NCI-H69 (cell line): ENCODE results near the gene TCEA2.

Source experiments
- DNase-seq: peaks from one replicate; lab custom pipeline; 2025; lab: John Stamatoyannopoulos, UW

Gene TCEA2

GRCh38 chr20:64065062-64065973 is 2.3 kb downstream of the TCEA2 start:
- no peak for DNase-seq

- no peak for DNase-seq
Measured at GRCh38 chr20:64065974-64066343, 3.0 kb downstream of the TCEA2 start.

- no peak for DNase-seq
Measured at GRCh38 chr20:64067005-64067632, 4.1 kb downstream of the TCEA2 start.

GRCh38 chr20:64067733-64068307 is 4.8 kb downstream of the TCEA2 start:
- DNase-seq, result peak; percentile 7

DNA sequence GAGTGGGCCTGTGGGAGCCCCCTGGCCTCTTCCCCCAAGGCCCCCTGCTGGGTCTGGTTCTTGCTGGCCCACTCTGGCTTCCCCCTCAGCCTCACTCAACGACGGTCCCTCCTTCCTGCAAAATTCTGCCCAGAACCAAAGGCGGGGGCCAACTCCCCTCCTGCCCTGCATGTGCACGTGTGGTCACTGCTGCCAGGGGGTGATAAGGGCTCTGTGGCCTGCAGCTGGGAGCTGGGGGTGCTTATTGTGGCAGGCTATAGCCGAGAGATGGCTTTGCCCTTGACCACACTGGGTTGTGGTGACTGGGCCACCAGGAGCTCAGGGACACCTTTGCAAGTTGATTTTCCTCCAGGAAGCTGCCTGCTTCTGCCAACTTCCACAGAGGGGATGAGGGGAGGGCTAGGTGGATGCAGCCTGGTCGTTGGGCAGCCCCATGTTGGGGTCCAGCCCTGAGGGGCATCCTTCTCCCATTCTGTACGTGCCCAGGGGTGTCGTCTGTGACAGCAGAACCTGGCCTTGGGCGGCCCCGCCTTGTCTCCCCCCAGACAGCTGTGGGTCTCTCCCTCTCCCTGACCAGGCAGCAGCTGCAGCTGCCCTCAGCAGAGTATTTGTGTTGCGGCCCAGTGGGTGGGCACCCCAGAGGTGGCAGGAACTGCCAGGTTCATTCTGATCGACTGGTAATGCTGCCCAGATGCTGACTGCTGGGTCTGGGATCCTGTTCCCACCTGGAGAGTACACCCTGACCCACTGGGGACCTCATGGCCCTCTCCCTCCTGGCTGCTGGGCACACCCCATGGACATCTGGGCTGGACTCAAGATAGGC is 5.6 kb downstream of the TCEA2 start:
- DNase-seq, result peak; percentile 11

DNA sequence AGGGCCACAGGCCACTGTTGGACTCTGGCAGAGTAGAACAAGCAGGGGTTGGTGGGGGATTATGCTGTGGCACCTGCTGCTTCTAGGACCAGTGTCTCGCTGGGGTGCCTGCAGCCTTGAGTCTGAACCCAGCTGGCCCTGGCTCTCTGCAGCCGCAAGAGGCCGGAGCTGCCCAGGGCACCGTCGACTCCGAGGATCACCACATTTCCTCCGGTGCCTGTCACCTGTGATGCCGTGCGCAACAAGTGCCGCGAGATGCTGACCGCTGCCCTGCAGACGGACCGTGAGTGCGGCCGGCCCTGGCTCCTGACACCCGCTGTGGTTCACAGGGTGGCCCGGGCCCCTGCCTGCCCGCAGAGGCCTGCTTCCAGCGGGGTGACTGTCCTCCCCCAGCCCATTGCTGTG is 6.2 kb downstream of the TCEA2 start:
- no peak for DNase-seq

DNA sequence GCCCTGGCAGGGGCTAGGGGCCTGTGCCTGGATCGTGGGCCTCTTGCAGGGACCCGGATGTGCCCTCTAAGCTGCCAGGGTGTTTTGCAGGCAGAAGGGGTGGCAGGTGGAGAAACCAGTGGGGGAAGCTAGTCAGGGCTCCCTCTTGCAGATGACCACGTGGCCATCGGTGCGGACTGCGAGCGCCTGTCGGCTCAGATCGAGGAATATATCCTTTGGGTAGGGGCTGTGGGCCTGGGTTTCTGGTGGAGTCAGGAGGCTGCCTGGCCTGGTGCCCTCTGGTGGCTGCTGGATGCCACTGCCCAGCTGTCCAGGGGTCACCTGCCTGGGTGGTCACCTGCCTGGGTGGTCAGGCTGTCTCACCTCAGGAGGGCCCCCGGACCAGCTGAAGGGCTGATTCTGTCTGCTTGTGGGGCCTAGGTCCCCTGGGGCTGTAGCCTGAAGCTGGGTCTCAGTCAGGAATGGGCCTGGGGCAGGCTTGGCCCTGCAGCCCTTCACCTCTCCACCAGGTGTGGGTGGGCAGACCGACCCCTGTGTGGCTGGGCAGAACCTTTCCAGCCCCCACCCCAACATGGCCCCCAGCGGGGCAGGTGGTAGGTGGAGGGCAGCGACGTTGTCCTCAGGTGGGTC is 6.7 kb downstream of the TCEA2 start:
- peak; percentile 9 for DNase-seq

- DNase-seq, result no peak
Measured at GRCh38 chr20:64070244-64070993, 7.4 kb downstream of the TCEA2 start.

DNA sequence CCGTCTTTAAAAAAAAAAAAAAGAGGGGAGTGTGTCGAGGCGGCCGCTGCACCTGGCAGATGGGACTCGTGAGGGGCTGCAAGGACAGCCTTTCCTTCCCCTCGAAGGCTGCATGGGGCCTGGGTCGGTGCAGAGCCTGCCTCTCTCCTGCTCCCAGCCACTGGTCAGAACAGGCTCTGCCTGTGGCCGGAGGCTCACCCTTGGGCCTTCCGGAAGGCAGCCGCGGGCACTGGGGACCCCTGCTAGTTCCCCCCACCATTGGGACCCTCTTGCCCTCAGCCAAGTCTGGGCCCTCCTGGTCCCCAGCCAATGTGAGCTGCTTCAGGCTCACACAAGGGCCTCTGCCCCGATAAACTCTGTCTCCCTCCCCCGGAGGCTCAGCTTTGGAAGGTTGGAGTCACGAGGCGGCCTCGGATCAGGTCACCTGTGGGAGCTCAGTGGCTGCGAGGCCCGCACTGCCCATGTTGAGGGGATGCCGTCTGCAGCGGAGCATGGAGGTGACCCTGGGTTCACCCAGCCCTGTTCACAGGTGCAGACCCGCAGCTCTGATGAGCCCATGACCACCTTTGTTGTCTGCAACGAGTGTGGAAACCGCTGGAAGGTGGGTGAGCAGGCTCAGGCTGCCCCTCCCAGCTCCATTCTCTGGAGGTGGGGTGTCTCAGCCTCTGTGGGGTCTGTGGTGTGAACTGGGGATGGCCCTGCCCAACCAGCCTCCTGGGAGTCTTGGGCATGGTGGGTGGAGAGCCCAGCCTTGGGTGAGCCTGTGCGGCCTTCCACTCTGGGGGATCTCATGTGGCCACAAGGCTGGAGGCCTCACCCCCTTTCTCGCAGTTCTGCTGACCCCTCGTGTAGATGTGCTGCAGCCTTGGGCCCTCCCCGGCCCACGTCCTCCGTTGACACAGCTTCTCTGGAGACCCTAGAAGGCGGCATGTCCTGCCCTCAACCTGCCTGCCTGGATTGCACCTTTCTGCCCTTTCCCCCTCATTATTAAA is 8.6 kb downstream of the TCEA2 start:
- no peak for DNase-seq

DNA sequence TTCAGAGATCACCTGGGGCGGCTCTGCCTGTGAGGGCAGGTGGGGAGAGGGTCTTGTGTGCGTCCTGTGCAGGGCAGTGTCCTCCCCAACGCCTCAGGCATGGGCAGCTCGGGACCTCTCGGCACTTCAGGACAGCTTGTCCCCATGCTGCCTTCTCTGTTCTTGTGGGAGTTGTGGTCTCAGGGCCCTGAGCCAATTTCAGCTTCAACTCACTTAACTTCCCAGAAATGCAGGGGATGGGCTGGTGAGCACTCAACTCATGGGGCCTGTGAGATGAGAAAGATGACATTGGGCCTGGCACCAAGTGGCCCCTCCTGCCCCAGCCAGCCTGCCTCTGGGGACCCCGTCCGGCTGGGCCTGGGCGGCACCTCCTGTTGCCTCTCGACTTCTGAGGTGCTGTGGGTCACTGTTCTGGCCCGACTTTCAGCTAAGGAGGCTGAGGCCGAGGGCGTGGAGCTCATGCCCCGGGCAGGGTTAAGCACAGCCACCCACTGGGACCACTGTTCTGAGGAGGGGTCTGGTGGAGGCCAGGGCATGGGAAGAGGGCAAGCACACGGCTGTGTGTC is 9.6 kb downstream of the TCEA2 start:
- no peak for DNase-seq

- DNase-seq, result no peak
Measured at GRCh38 chr20:64073476-64074183, 10.6 kb downstream of the TCEA2 start.

DNA sequence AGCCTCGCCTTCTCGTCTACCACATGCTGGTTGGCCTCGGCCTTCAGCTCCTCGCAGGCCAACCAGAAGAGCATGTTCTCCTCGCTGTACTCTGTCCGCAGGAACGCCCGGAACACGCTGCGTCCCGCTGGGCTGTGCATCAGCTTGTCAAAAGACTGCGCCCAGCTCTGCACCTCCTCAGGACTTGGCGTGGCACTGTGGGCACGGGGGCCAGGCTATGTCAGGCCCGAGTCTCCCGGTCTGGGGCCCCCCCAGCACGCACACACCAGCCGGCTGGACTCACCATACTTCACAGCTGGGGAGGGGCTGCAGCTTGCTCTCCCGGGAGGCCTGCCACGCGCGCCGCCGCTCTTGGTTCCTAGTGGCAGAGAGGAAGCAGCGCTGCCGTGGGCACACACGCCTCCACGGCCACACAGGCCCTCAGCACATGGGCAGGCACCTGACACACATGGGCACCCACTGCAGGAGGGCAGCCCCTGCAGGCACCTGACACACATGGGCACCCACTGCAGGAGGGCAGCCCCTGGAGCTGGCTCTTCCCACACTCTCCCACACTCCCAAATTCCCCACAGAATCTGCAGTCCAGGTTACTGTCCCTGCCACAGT is 11.3 kb downstream of the TCEA2 start:
- DNase-seq, result no peak

GRCh38 chr20:64074963-64075362 is 12.0 kb downstream of the TCEA2 start:
- DNase-seq, result no peak

DNA sequence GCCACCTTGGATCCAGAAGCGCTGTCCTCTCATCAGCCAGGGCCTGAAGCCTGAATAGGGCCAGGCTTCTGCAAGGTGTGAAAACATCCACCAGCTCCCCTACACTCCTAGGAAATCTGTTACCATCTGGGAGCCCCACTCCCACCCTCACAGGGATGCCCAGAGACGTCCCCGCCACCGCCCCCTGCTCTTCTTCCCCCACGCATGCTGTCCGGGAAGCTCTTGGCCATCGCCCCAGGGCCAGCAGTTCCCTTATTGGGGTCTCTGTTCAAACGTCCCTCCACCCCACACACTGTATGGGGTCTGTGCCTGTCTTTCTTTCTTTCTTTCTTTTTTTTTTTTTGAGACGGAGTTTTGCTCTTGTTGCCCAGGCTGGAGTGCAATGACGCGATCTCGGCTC is 12.6 kb downstream of the TCEA2 start:
- no peak for DNase-seq

DNA sequence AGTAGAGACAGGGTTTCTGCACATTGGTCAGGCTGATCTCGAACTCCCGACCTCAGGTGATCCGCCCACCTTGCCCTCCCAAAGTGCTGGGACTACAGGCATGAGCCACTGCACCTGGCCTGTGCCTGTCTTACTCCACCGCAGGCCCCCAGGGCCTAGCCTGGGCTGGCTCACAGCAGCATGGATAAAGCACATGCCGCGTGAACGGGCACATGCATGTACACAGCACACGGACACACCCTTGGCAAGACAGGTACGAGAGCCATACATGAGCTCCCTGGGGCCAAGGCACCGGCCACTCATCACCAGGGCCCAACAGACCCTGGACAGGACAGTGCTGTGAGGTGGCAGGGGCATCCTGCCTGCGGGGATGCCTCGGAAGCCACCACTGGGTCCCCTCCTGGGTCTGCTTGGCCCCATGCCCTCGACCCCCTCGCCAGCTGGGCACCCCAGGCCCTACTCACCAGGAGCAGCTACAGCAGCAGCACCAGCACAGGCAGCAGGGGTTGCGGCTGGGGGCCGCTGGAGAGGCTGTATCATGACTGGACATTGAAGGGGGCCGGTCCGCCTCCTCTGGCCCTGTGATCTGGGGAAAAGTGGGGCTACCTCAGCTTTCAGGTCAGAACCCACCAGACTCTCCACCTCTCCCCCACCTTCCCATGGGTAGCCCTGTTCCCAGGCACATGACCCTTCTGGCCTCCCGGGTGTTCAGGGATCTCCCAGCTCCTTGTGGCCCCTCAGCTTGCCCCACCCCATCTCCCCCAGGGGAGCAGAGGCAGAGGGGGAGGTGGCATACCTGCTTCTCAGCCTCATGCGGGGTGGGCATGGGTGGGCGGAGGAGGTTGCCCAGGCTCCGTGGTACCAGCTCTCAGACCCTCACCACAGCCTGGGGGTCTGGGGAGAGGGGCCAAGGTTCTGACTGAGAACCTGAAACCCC is 13.3 kb downstream of the TCEA2 start:
- no peak for DNase-seq

GRCh38 chr20:64077094-64077493 is 14.1 kb downstream of the TCEA2 start:
- DNase-seq, result no peak

GRCh38 chr20:64077541-64077875 is 14.5 kb downstream of the TCEA2 start:
- no peak for DNase-seq
